Right ventricle myocardium superior (tissue), 1 donor: ENCODE data around the gene AXDND1. TPM values are rescaled to one million over a fixed set of nuclear protein-coding genes. Genes with fewer than 3 reads are reported as not detected.
"Not testable (repeated sequence)": the region's sequence is repeated elsewhere in the genome, so short reads cannot be mapped to it uniquely, and the experiment has no call there.

Experiments used
- ATAC-seq: fragments of 200-7000 bp; cut with Tn5 transposase; one replicate; pipeline ENCODE4 v1.9.1; 2020; ENCODE audit warnings: mild to moderate bottlenecking; ENCODE audit not compliant: poor library complexity
- DNase-seq: peaks from one replicate; pipeline ENCODE4 v3.0.0-alpha.2; 2020
- intact Hi-C: fragments of 100-400 bp; cut with DNase I; formaldehyde crosslinking; loops from one replicate; pipeline ENCODE4 v1.11.2; 2022
- total RNA-seq: library from RNA; stranded (reverse); fragmentation: NEBNext Ultra II Directional; extraction: Animal tissue kit (Norgen Biotek cat#: 25700); gene quantifications from one replicate; pipeline ENCODE4 v1.2.1, GENCODE V29; 2021
- donor health status: DM: no; HTN: yes; CAD: no; lungs with severe emphysema.

The AXDND1 gene
- total RNA-seq, 1 donor from 2014 or later = not detected

- DNase-seq = no peak
- intact Hi-C loops = no loop called here
- ATAC-seq = no peak
These were observed 79.8 kb downstream of the AXDND1 start for GRCh38 chr1:179445593-179445992.

GRCh38 chr1:179447489-179447888 lies 81.7 kb downstream of the AXDND1 start:
- no peak for ATAC-seq
- intact Hi-C loops = no loop called here
- DNase-seq = no peak

- intact Hi-C loops = no loop called here
- ATAC-seq (no peak), DNase-seq (peak; percentile 47)
These were observed 82.8 kb downstream of the AXDND1 start for GRCh38 chr1:179448437-179449149.

- ATAC-seq, intact Hi-C loops: not testable (repeated sequence)
These were observed 93.9 kb downstream of the AXDND1 start for GRCh38 chr1:179459606-179460206.

GRCh38 chr1:179465661-179466060 lies 99.9 kb downstream of the AXDND1 start:
- DNase-seq, ATAC-seq, intact Hi-C loops: not testable (repeated sequence)

More at GRCh38 chr1:179459606-179460206, 93.9 kb downstream of the AXDND1 start:
- not testable (repeated sequence) for DNase-seq

GRCh38 chr1:179474713-179475112 lies 108.9 kb downstream of the AXDND1 start:
- no peak for DNase-seq
- no peak for ATAC-seq
- intact Hi-C loops = no loop called here

- no peak for ATAC-seq
- intact Hi-C loops = no loop called here
- no peak for DNase-seq
These were observed 110.7 kb downstream of the AXDND1 start for GRCh38 chr1:179476484-179476883.

GRCh38 chr1:179478370-179478769 lies 112.6 kb downstream of the AXDND1 start:
- intact Hi-C loops = no loop called here
- DNase-seq = no peak
- ATAC-seq = no peak

GRCh38 chr1:179490611-179491010 lies 124.8 kb downstream of the AXDND1 start:
- intact Hi-C loops = no loop called here
- no peak for DNase-seq
- ATAC-seq = no peak

- intact Hi-C loops = no loop called here
- ATAC-seq = no peak
- no peak for DNase-seq
These were observed 127.6 kb downstream of the AXDND1 start for GRCh38 chr1:179493323-179493722.

GRCh38 chr1:179506199-179506598 lies 140.4 kb downstream of the AXDND1 start:
- DNase-seq = no peak
- ATAC-seq = no peak
- intact Hi-C loops = no loop called here

GRCh38 chr1:179509384-179509783 lies 143.6 kb downstream of the AXDND1 start:
- no peak for DNase-seq
- intact Hi-C loops = no loop called here
- ATAC-seq = no peak

GRCh38 chr1:179510038-179510437 lies 144.3 kb downstream of the AXDND1 start:
- ATAC-seq (no peak), DNase-seq (no peak)
- intact Hi-C loops = no loop called here

GRCh38 chr1:179516976-179517705 lies 151.4 kb downstream of the AXDND1 start:
- DNase-seq = no peak
- ATAC-seq = no peak
- intact Hi-C loops = no loop called here

GRCh38 chr1:179518544-179518943 lies 152.8 kb downstream of the AXDND1 start:
- DNase-seq, ATAC-seq, intact Hi-C loops: not testable (repeated sequence)

GRCh38 chr1:179529482-179530195 lies 163.9 kb downstream of the AXDND1 start:
- ATAC-seq (no peak), DNase-seq (no peak)
- intact Hi-C loops = no loop called here

GRCh38 chr1:179530352-179530751 lies 164.6 kb downstream of the AXDND1 start:
- intact Hi-C loops = no loop called here
- ATAC-seq (no peak), DNase-seq (no peak)

GRCh38 chr1:179541774-179542173 lies 176.0 kb downstream of the AXDND1 start:
- ATAC-seq = no peak
- intact Hi-C loops = no loop called here
- no peak for DNase-seq

GRCh38 chr1:179545321-179545720 lies 179.6 kb downstream of the AXDND1 start:
- no peak for DNase-seq

More at GRCh38 chr1:179545321-179545720, 179.6 kb downstream of the AXDND1 start:
- ATAC-seq = no peak
- intact Hi-C loops = no loop called here
